Hippocampal formation (tissue), 2 donors: ENCODE measurements around the gene MIF4GD.

Experiments used
- DNase-seq, 2 donors: peaks; one replicate each; lab custom pipeline; 2025; lab: John Stamatoyannopoulos, UW

The MIF4GD gene

DNA sequence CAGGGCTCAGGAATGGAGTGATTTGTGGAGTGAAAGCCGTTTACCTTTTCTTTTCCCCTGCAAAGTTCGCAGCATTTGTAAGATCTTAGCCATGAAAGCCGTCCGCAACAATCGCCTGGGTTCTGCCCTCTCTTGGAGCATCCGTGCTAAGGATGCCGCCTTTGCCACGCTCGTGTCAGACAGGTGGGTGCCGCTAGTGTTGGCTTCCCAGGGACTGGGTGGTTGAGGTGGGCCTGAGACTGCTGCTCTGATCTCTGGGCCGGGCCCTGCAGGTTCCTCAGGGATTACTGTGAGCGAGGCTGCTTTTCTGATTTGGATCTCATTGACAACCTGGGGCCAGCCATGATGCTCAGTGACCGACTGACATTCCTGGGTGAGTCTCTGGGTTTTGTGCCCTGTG is 38.2 kb downstream of the MIF4GD start:
- no peak for DNase-seq

DNA sequence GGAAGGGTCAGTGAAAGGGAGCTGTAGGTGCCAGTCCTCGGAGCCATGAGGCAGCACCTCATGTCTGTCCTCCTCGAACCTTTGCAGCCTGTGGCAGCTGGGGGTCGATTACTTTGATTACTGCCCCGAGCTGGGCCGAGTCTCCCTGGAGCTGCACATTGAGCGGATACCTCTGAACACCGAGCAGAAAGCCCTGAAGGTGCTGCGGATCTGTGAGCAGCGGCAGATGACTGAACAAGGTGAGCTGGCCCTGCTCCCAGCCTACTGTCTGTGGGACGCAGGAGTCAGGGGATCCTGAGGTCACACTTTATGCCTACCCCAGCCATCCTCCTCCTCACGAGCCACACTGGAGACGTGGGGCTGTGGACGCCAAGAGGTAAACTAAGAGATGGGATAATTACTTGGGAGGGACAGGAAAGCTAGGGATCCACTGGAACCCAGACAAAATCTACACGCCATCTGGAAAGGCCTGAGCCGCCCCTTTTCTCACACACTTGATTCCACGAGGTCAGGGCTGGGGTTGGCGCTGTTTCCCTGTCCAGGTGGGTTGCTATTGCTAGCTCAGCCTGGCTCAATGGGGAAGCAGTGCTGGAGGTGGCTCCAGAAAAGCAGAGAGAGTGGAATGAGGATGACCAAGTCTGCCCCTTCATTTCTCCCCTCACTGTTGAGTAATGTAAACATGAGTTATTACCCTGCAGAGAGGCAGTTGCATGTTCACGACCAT is 39.1 kb downstream of the MIF4GD start:
- DNase-seq = no peak

DNA sequence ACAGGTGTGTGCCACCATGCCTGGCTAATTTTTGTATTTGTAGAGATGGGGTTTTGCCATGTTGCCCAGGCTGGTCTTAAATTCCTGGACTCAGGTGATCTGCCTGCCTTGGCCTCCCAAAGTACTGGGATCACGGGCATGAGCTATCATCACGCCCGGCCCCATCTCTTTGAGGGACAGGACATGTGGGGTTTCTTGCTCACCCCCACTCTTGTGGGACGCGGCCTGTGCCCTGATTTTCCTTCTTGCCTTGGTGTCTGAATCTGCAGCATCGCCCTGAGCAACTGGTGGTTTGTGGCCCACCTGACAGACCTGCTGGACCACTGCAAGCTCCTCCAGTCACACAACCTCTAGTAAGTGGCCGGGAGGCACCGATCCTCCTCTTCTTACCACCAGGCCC is 40.0 kb downstream of the MIF4GD start:
- DNase-seq = no peak

DNA sequence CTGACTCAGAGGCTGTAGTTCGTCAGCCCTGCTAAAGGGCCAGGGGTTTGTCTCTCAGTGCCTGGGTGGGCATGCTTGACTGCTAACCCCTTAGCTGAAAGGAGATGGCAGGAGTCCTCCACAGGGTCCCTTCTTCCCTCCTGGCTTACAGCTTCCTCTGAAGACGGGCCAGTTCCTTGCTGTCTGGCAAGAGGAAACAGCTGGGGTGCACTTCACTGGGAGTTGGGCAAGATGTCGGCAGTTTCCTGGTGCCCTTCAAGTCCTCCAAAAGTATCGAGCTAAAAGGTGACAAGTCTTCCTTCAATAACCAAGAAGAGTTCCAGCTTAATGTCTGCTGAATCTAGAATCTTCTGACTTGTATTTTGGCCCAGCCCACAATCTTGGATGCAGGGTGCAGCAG is 42.2 kb downstream of the MIF4GD start:
- DNase-seq = no peak

DNA sequence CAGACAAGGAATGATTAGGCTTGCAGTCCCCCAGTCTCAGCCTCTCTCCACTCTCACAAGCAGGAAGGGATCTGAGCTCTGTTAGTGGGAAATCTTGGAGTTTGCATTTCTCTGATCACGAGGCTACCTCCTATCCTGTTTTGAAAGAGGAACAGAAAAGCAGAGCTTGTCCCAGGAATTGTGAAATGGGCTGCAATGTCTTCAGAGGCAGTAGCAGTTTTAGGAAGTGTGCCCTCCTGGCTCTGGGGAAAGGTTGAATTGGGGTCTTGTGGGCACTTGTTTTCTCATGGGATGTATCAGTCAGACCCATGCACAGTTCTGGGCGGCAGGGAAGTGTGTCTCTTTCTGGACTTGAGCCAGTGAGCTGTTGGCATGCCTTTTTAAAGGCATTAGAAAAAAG is 42.7 kb downstream of the MIF4GD start:
- peak; percentile 21 to 29 for DNase-seq

DNA sequence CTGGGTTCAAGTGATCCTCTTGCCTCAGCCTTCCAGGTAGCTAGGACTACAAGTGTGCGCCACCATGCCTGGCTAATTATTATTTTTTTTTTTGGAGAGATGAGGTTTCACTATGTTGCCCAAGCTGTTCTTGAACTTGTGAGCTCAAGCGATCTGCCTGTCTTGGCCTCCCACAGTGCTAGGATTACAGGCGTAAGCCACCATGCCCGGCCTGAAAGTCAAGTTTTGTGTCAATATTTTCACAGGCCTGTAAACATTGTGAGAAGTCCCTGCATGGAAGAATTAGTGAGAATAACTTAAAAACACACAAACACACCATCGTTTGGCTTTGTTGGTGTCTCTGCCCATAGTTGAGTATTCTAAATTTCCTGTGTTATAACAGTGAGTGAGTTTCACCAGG is 43.3 kb downstream of the MIF4GD start:
- no peak for DNase-seq

DNA sequence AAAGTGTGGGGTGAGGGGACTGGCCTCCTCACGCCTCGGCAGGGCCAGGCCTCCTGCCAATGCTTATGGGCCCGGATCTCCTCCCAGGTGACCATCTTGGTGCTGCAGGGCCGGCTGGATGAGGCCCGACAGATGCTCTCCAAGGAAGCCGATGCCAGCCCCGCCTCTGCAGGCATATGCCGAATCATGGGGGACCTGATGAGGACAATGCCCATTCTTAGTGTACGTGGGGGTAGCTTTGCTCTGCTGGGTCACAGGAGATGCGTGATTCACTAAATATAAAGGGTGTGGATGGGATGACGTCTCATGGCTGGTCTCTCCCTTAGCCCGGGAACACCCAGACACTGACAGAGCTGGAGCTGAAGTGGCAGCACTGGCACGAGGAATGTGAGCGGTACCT is 46.0 kb downstream of the MIF4GD start:
- DNase-seq = no peak

DNA sequence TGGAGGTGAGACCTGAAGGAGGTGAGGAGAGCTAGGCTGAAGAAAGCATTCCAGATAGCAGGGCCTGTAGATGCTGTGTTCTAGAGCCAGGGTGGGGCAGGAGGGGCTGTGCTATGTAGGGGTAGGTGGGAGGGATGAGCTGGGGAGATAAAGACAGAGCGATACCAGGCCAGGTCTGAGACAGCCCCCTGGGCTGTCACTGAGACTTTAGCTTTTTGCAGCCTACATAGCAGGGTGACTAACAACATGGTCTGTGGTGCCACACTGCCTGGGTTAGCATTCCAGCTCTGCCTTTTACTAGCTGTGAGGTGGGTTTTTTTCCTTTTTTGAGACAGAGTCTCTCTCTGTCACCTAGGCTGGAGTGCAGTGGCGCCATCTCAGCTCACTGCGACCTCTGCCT is 51.2 kb downstream of the MIF4GD start:
- DNase-seq = no peak

DNA sequence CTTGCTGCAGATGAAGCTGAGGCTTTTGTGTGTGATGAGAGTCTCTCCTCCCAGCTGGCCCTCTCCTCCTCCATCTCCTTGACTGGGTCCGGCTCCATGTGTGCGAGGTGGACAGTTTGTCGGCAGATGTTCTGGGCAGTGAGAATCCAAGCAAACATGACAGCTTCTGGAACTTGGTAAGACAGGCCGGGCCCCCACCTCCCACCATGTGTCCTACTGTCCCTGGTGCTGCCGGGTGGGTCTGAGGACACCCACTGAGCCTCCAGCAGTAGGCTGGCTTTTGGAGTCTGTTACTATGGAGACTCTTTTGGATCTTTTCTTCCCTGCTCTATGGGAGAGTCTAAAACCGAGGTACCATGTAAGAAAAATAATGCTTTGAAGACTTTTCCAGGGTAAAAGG is 52.9 kb downstream of the MIF4GD start:
- no peak for DNase-seq
